Measurements from ENCODE around the gene PGS1. TPM values are rescaled to one million over a fixed set of nuclear protein-coding genes. Genes with fewer than 3 reads are reported as not detected.

PGS1 gene
- total RNA-seq, 4 donors from 2014 or later: 23.9 to 51.7 (median 34.2) TPM

GRCh38 chr17:78449983-78450595, 71.6 kb downstream of the PGS1 start:
- no peaks in the 10 kb centered on the region for H3K27me3 ChIP-seq
- DNase-seq (ENCODE audit: low spot score in 2 of 2): no peak
- no peaks in the 10 kb centered on the region for H3K9me3 ChIP-seq
- no peak overlapping the region for H3K4me3 ChIP-seq
- WGBS: 85% methylated on average over 13 of the region's 14 CpGs
- H3K27ac ChIP-seq: no peak overlapping the region
- TF ChIP-seq EP300 (IDR thresholded peaks at IDR 0.05) (no peak), CTCF (IDR thresholded peaks at IDR 0.05) (no peak), POLR2AphosphoS5 (IDR thresholded peaks at IDR 0.05) (no peak), POLR2A (IDR thresholded peaks at IDR 0.05) (no peak)
- H3K4me1 ChIP-seq: no peaks in the 10 kb centered on the region
- no peaks in the 10 kb centered on the region for H3K36me3 ChIP-seq

GRCh38 chr17:78450696-78451345, 72.4 kb downstream of the PGS1 start:
- TF ChIP-seq POLR2A (IDR thresholded peaks at IDR 0.05): no peak
- no peak for TF ChIP-seq EP300 (IDR thresholded peaks at IDR 0.05)
- no peak for TF ChIP-seq CTCF (IDR thresholded peaks at IDR 0.05)
- TF ChIP-seq POLR2AphosphoS5 (IDR thresholded peaks at IDR 0.05): no peak
- 72% methylated on average over 16 of the region's 20 CpGs for WGBS
- no peaks in the 10 kb centered on the region for H3K36me3 ChIP-seq
- H3K4me1 ChIP-seq: no peaks in the 10 kb centered on the region
- H3K27ac ChIP-seq: no peak overlapping the region
- no peaks in the 10 kb centered on the region for H3K27me3 ChIP-seq
- no peak overlapping the region for H3K4me3 ChIP-seq
- DNase-seq (ENCODE audit: low spot score in 2 of 2): no peak
- H3K9me3 ChIP-seq: no peaks in the 10 kb centered on the region

GRCh38 chr17:78451753-78452152, 73.3 kb downstream of the PGS1 start:
- H3K4me1 ChIP-seq: no peaks in the 10 kb centered on the region
- no peak for DNase-seq (ENCODE audit: low spot score in 2 of 2)
- H3K4me3 ChIP-seq: no peak overlapping the region
- no peak overlapping the region for H3K27ac ChIP-seq
- H3K36me3 ChIP-seq: no peaks in the 10 kb centered on the region
- TF ChIP-seq POLR2A (IDR thresholded peaks at IDR 0.05): no peak
- TF ChIP-seq CTCF (IDR thresholded peaks at IDR 0.05): no peak
- TF ChIP-seq POLR2AphosphoS5 (IDR thresholded peaks at IDR 0.05): no peak
- TF ChIP-seq EP300 (IDR thresholded peaks at IDR 0.05): no peak
- no peaks in the 10 kb centered on the region for H3K9me3 ChIP-seq
- no peaks in the 10 kb centered on the region for H3K27me3 ChIP-seq
- WGBS: 88% methylated on average over 7 of the region's 7 CpGs

GRCh38 chr17:78454346-78454745, 75.9 kb downstream of the PGS1 start:
- DNase-seq (ENCODE audit: low spot score in 2 of 2): no peak
- H3K36me3 ChIP-seq: no peaks in the 10 kb centered on the region
- no peak for TF ChIP-seq EP300 (IDR thresholded peaks at IDR 0.05)
- TF ChIP-seq POLR2A (IDR thresholded peaks at IDR 0.05): no peak
- TF ChIP-seq POLR2AphosphoS5 (IDR thresholded peaks at IDR 0.05): no peak
- no peak for TF ChIP-seq CTCF (IDR thresholded peaks at IDR 0.05)

GRCh38 chr17:78458091-78458490, 79.6 kb downstream of the PGS1 start:
- no peaks in the 10 kb centered on the region for H3K27me3 ChIP-seq
- 70% methylated on average over 6 of the region's 10 CpGs for whole genome bisulfite sequencing

More at GRCh38 chr17:78454346-78454745, 75.9 kb downstream of the PGS1 start:
- Histone ChIP-seq H3K27me3 (no peaks in the 10 kb centered on the region), H3K9me3 (no peaks in the 10 kb centered on the region), H3K4me1 (no peaks in the 10 kb centered on the region), H3K4me3 (no peak overlapping the region), H3K27ac (no peak overlapping the region)
- WGBS: 94% methylated on average over 20 of the region's 20 CpGs

More at GRCh38 chr17:78458091-78458490, 79.6 kb downstream of the PGS1 start:
- Histone ChIP-seq H3K27ac (no peak overlapping the region), H3K4me3 (no peak overlapping the region), H3K9me3 (no peaks in the 10 kb centered on the region), H3K4me1 (no peaks in the 10 kb centered on the region), H3K36me3 (no peaks in the 10 kb centered on the region)
- TF ChIP-seq POLR2A (IDR thresholded peaks at IDR 0.05): no peak
- TF ChIP-seq POLR2AphosphoS5 (IDR thresholded peaks at IDR 0.05): no peak
- no peak for TF ChIP-seq EP300 (IDR thresholded peaks at IDR 0.05)
- no peak for TF ChIP-seq CTCF (IDR thresholded peaks at IDR 0.05)
- no peak for DNase-seq (ENCODE audit: low spot score in 2 of 2)
